HG03139 (cell line): ENCODE measurements around the gene ZNRF1.

Source experiments
- ATAC-seq: cut with Tn5 transposase; IDR thresholded peaks from one replicate; pipeline ENCODE4 v1.9.1; 2021; ENCODE audit not compliant: unreplicated experiment

ZNRF1 gene

GRCh38 chr16:75138636-75139035 lies 139.8 kb downstream of the ZNRF1 start:
- no peak for ATAC-seq

GRCh38 chr16:75139498-75139897 lies 140.7 kb downstream of the ZNRF1 start:
- no peak for ATAC-seq

GRCh38 chr16:75143941-75144340 lies 145.1 kb downstream of the ZNRF1 start:
- ATAC-seq: no peak

- no peak for ATAC-seq
These were observed 149.1 kb downstream of the ZNRF1 start for GRCh38 chr16:75147968-75148310.

GRCh38 chr16:75148311-75149195 lies 149.7 kb downstream of the ZNRF1 start, which contains the start of gene ZFP1:
Gene ZFP1 (plus strand): TSS chr16:75148524. CDS start chr16:75152952, 4,428 bp downstream.
- ATAC-seq: peak; percentile 68

GRCh38 chr16:75151798-75152197 lies 153.0 kb downstream of the ZNRF1 start:
- no peak for ATAC-seq

- ATAC-seq: no peak
These were observed 153.8 kb downstream of the ZNRF1 start for GRCh38 chr16:75152635-75153034.

- no peak for ATAC-seq
These were observed 161.6 kb downstream of the ZNRF1 start for GRCh38 chr16:75160386-75160785.
